ENCODE measurements around the gene SLC23A2.

The SLC23A2 gene

GRCh38 chr20:4846821-4847220 lies 154.5 kb downstream of the SLC23A2 start:
- no peak for DNase-seq (ENCODE audit: low read depth, low spot score)

DNA sequence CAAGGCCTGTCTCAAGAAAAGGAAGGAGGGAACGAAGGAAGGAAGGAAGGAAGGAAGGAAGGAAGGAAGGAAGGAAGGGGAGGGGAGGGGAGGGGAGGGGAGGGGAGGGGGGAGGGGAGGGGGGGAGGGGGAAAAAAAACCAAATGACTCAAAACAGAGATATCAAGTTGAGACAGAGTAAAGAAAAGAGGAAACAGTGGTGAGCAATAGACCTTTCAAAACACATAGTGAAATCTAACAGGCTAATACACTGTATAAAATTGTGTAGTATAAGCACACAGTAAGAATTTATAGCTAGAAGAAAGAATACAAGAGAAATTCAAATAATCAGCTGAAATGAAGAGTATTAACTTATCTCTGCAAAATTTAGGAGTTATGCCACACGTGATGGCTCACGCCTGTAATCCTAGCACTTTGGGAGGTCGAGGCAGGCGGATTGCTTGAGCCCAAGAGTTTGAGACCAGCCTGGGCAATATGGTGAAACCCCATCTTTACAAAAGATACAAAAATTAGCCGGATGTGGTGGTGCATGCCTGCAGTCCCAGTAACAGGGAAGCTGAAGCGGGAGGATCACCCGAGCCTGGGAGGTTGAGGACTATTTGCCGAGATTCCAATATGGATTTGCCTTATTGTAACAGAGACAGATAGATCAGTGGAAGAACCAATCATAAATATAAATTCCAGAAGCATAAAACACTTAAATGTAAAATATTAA lies 156.4 kb downstream of the SLC23A2 start:
- no peak for DNase-seq (ENCODE audit: low read depth, low spot score)

DNA sequence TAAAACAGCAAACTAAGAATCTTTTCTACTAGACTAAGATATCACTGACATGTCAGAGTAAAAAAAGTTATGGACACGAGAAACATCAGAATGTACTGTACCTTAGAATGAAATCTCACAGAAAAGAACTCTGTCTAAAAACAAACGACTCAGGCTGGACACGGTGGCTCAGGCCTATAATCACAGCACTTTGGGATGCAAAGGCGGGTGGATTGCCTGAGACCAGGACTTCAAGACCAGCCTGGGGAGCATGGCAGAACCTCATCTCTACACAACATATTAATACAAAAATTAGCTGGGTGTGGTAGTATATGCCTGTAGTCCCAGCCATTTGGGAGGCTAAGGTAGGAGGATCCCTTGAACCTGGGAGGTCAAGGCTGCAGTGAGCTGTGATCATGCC lies 157.0 kb downstream of the SLC23A2 start:
- no peak for DNase-seq (ENCODE audit: low read depth, low spot score)

DNA sequence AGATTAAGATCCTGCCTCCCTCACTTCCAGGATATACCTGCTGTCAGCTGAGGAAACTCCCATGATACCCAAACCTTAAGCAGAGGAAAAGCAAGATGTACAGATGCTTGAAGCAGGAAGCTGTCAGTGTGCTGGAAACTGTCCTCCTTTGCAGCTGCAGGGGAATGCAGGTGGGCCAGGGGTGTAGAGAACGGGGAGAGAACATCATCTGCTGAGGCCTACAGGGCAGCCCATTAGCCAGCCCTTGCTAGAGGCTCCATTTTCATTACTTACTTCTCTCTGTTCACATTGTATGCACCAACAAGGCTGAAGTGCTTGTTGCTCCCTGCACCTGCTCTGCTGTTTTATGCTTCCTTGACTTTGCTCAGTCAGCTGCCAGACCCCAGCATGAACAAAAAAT lies 160.5 kb downstream of the SLC23A2 start:
- DNase-seq (ENCODE audit: low read depth, low spot score), result no peak

DNA sequence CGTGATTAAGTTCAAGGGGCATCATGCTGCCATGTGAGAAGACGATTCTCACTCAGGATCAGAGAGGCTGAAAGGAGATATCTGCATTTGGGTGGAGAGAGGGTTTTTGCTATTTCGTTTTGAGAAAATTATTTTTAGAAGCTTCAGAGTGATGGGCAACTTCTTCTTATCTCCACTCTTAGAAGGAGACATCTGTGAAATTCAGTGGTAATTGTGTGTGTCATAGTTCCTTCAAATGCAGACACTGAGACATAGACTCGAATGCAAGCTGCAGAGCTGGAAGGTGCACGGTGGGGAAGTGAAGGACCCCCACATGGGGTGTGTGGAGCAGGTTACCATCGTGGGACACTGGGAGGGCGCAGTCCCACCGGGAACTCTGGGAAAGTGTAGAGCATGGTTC lies 162.8 kb downstream of the SLC23A2 start:
- DNase-seq (ENCODE audit: low read depth, low spot score), result no peak

DNA sequence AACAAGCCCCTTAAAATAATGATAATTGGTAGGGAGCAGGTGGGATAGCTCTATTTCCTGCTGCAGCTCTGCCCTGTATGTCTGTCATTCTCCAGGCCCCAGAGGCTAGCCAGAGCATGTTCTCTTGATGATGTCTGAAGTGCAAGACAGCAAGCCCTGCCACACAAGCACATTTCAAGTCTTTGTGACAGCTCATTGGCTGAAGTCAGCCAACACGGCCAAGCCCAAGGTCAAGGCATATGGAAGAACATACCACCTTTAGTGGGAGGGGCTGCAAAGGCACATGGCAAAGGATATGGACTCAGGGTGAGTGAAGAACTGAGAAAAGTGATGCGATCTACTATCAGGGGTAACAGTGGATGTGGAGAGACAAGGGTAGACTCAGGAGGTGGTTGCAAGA lies 163.6 kb downstream of the SLC23A2 start:
- DNase-seq (ENCODE audit: low read depth, low spot score), result no peak

DNA sequence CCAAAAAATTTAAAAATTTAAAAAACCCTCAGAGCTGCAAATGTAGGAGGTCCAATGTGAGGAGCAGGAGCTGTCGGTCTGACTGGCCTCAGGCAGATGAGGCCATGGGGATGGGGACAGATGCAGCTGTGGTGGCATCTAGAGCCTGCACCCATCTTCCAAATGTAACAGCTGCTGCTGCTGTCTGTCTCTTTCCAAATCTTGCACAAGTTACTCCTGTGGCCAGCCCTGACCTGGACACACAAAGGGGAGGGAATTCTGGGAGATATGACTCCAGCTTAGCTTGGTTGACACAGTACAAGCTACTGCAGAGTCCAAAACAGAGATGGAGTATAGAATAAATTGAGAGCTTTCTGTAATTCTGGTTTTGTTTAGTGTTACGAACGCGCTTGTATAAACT lies 164.4 kb downstream of the SLC23A2 start:
- DNase-seq (ENCODE audit: low read depth, low spot score), result no peak

GRCh38 chr20:4836473-4836872 lies 164.8 kb downstream of the SLC23A2 start:
- no peak for DNase-seq (ENCODE audit: low read depth, low spot score)

DNA sequence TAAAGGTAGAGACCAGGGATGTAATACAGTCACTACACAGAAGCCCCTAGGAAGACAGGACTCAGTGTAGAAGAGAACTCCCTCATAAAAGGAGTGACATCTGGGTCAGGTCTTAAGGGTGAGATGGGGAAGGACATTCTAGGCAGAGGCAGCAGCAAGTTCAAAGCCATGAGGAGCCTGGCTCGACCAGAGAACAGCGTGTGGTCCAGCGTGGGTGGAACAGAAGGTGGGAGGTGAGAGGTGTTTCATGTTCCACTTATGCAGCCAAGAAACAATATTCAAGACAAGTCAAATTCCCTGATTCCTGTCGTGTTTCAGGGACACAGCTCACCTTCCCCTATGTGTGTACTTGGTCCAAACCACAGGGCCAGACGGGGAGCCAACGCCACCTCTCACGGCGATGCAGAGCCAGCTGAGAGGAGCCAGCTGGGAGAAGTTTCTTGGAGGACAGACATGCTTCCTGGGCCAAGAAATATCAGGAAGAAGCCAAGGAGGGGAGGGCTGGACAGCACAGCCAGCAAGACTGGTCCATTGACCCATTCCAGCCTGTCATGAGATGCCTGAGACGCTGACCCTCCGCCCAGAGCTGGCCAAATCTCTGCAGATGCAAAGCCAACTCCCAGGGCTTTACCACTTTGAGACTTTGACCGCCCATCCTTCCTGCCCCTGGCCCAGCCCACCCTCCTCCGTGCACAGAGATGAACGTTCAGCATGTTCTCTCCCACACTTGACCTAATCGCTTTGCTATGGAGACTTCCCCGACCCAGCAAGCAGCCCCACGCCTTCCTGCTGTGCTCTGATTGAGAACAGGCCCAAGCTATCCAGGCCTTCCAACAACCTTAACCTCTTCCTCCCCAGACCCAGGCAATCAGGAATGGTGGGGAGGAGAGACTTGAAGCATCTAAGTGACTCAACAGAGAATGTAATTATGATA lies 165.8 kb downstream of the SLC23A2 start:
- peak; percentile 24 for DNase-seq (ENCODE audit: low read depth, low spot score)

GRCh38 chr20:4833074-4833728 lies 168.1 kb downstream of the SLC23A2 start:
- DNase-seq (ENCODE audit: low read depth, low spot score), result no peak

GRCh38 chr20:4832469-4832868 lies 168.8 kb downstream of the SLC23A2 start:
- DNase-seq (ENCODE audit: low read depth, low spot score), result no peak

- no peak for DNase-seq (ENCODE audit: low read depth, low spot score)
Measured at GRCh38 chr20:4830696-4831095, 170.6 kb downstream of the SLC23A2 start.

GRCh38 chr20:4830259-4830658 lies 171.1 kb downstream of the SLC23A2 start:
- DNase-seq (ENCODE audit: low read depth, low spot score), result no peak

DNA sequence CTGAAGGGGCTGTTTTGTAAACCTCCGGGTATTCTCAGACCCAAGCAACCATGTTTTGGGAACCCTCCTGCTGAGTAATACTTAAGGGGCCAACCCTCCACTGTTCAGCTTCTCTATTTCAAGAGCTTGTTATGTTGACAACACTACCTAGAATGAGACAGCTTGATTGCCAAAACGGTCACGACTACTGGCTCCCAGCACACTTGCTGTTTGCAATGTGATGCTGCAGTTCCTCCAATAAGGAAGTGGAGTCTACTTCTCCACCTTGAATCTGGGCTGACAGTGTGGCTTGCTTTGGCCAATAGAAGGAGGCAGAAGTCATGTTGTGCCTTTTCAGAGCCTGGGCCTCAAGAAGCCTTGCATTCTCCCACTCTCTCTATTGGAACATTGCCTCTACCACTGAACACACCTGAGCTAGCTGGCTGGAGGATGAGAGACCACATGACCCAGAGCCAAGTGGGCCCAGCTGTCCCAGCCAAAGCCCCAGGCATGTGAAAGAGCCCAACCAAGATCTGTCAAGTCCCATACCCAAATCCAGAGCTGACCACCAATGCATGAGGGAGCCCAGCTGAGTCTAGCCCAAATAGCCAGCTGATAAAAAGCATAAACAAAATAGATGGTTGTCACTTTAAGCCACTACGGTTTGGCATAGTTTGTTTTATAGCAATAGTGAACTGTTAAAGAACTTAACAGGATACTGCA lies 171.6 kb downstream of the SLC23A2 start:
- DNase-seq (ENCODE audit: low read depth, low spot score), result peak; percentile 41

- no peak for DNase-seq (ENCODE audit: low read depth, low spot score)
Measured at GRCh38 chr20:4828830-4829513, 172.3 kb downstream of the SLC23A2 start.

DNA sequence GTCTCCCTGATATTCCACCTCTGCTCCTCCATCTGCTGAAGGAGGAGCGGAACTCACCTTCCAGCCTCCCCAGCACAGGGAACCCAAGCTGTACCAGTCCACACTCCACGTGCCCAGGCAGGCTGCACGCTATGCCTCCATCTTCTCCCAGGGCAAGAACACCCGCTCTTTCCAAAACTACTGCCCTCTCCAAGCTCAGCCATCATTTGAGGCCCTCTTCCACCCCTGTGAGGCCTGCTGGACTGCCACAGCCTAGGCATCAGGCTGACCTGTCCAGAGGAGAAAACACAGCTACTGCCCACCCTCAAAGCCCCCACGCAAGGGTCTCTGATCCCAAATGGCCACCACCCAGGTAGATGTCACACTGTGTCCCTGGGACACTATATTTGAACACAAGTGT lies 179.7 kb downstream of the SLC23A2 start:
- no peak for DNase-seq (ENCODE audit: low read depth, low spot score)

DNA sequence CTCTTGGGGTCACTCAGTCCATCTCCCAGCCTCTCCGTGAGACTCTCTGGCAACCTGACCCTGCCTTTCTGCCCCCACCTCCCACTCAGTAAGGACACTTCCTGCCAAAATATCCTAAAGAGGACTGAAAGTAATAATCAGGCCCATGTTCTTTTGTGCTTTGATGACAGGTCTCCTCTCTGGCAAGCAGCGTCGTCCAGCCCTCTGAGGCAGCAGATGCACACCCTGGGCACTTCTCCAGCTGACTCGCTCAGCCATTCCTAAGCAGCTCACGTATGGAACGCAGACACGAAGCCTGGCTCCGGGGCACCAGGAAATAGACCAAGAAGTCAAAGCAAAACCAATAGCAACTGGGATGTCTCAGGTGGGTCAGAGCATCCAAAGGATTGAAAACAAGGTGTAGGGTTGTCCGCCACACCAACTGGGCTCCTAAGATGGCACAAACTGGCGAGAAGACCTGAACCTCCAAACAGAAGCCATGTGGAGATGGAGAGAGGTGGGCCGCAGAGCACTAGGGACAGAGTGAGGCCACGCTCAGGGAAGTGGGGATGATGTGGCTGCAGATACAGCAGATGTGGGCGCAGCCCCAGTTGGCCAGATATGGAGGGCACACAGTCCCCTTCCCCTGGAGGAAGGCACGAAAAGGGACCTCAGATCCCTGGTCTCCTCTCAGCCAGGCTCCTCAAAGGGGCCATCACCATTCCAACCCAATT lies 180.3 kb downstream of the SLC23A2 start:
- DNase-seq (ENCODE audit: low read depth, low spot score), result no peak

DNA sequence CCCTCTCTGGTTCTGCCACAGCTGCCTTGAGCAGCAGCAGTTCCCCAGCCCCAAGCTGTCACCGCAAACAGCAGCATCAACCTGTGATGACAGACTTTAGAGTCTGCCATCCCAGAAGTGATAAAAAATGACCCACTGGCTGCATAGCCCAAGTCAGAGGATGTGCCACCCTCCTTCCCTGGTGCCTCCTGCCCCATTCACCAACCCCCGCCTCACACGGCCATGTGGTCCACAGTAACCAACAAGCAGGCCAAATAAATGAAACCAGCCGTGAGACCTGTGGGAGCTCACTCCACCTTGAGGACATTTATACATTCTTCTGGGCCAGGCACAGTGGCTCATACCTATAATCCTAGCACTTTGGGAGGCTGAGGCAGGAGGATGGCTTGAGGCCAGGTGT lies 181.4 kb downstream of the SLC23A2 start:
- DNase-seq (ENCODE audit: low read depth, low spot score), result no peak

DNA sequence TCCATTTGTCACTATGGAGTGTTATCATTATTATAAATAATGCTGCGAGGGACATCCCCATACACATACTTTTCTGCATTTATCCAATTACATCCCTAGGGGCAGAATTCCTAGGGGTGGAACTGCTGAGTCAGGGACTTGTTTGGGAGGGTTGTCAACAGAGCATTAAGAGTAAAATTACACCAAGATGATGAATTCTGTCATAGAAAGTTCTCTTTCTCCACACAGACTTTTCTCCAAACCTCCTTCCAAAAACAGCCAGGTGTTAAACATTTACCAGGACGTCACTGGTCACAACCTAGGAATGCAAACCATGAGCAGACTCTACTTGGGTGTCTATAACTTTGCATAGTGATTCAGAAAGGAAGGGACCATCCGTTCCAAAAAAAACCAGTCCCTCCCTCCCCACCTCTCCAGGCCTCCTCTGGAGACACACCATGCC lies 184.1 kb downstream of the SLC23A2 start:
- no peak for DNase-seq (ENCODE audit: low read depth, low spot score)

DNA sequence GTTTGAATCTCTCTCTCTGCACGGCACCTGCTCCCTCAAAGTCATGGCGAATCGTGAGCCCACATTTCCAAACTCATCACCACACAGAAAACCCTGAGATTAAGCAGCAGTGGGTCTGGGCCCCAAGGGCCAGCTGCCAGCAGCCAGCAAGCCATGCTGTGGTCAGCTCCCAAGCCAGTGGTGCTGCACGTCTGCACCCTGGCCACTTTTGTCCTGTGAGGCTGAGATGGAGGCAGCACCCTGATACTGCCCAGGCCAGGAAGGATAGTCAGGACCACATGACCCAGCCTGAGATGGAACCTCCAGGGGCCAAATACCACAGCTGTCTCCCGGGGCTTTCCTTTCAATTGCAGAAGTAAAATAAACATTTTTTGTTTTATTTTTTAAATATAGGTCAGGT lies 185.7 kb downstream of the SLC23A2 start:
- DNase-seq (ENCODE audit: low read depth, low spot score), result no peak
